ENCODE data around the gene VTI1A.

GRCh38 chr10:112515126-112515525 is 68.1 kb downstream of the VTI1A start:
- TF ChIP-seq CTCF (IDR thresholded peaks at IDR 0.05) (no peak), POLR2A (IDR thresholded peaks at IDR 0.05) (no peak), POLR2AphosphoS5 (IDR thresholded peaks at IDR 0.05) (no peak)

All from breast epithelium (tissue), 3 donors.